AG04449 (cell line): ENCODE measurements around the gene PGM2L1.

Experiments used
- CTCF ChIA-PET: fragments of 350-600 bp; formaldehyde crosslinking; extraction: SDS; loops from one replicate; lab custom pipeline; 2021; ENCODE audit warnings: antibody characterized with exemption; lab: Yijun Ruan, JAX
- POLR2A ChIA-PET: fragments of 400-600, 350-600 bp; formaldehyde crosslinking; extraction: SDS; loops from one replicate; lab custom pipeline; 2020; ENCODE audit warnings: antibody characterized with exemption, inconsistent platforms; lab: Yijun Ruan, JAX
- DNase-seq: peaks from one replicate; pipeline ENCODE4 v3.0.0-alpha.2; 2010; ENCODE audit warnings: low read depth, low spot score
- H3K4me3 ChIP-seq: 2 replicates; pipeline ENCODE4 v1.5.1; 2011; ENCODE audit warnings: low read depth, mild to moderate bottlenecking, control low read depth, low read length
- CTCF ChIP-seq: IDR thresholded peaks from one replicate; pipeline ENCODE4 v1.5.1; 2011; ENCODE audit warnings: mild to moderate bottlenecking, moderate library complexity, low read length, control low read depth, inconsistent platforms; ENCODE audit not compliant: insufficient read depth; ENCODE audit errors: missing control alignments

The PGM2L1 gene

GRCh38 chr11:74311352-74311926 is 86.8 kb downstream of the PGM2L1 start, which contains the start of gene P4HA3:
TSS of gene P4HA3 (minus strand) at chr11:74311640. CDS start at chr11:74311611, 29 bp downstream.
- DNase-seq = no peak
- ChIA-PET CTCF (interaction anchor here (1.5 to 4.0 kb wide), 2 partner anchors 9 to 56 kb away, joined by 6 to 28 read pairs; no protein-coding TSS in a partner anchor), POLR2A (no interaction called here)
- no peak for TF ChIP-seq CTCF
- peak within 1 kb of the TSS; percentile 59 for H3K4me3 ChIP-seq

DNA sequence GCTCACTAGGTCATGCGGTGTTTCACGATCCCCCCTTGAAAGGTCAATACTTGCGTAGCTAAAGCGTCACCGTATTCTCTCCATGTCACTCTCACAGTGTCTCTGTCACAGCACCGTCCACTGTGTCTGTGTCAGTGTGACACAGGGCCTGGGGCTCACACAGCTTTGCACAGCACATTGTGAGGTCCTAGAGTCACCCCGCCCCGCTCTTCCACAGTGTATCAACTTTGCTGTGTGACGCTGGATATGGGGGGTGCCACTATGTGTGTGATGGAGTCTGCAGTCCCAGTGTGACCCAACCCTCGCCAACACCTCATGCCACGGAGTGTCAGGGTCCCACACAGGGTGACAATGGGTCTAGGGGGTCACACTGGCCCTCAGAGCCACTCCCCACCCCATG is 87.4 kb downstream of the PGM2L1 start:
- no peak for TF ChIP-seq CTCF
- DNase-seq = no peak
- ChIA-PET CTCF (interaction anchor here (1.2 to 4.0 kb wide), 5 partner anchors 10 to 78 kb away, joined by 4 to 28 read pairs (median 6); no protein-coding TSS in a partner anchor), POLR2A (no interaction called here)
- H3K4me3 ChIP-seq = peak overlapping the region; percentile 59

DNA sequence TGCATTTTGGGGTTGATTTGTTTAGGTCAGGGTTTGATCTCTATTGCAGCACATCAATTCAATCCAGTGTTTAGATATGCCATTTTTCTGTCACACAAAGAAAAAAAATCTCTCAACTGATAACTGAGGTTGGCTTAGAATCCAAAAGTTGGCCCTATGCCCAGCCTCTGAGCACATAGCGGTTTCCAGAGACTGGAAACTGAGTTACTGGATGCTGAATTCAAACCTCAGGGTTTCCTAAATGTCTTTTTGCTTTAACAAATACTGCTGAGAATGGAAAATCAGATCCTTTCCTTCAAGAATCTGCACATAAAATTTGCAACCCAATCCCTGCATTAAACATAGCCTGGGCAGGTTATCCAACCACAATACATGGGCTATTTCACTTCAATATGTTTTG is 90.8 kb downstream of the PGM2L1 start:
- DNase-seq = no peak
- CTCF ChIA-PET = interaction anchor here (1.0 kb wide), 1 partner anchor 28 kb away, joined by 3 read pairs; no protein-coding TSS in a partner anchor
- TF ChIP-seq CTCF = no peak
- POLR2A ChIA-PET = no interaction called here
- H3K4me3 ChIP-seq = no peak overlapping the region

DNA sequence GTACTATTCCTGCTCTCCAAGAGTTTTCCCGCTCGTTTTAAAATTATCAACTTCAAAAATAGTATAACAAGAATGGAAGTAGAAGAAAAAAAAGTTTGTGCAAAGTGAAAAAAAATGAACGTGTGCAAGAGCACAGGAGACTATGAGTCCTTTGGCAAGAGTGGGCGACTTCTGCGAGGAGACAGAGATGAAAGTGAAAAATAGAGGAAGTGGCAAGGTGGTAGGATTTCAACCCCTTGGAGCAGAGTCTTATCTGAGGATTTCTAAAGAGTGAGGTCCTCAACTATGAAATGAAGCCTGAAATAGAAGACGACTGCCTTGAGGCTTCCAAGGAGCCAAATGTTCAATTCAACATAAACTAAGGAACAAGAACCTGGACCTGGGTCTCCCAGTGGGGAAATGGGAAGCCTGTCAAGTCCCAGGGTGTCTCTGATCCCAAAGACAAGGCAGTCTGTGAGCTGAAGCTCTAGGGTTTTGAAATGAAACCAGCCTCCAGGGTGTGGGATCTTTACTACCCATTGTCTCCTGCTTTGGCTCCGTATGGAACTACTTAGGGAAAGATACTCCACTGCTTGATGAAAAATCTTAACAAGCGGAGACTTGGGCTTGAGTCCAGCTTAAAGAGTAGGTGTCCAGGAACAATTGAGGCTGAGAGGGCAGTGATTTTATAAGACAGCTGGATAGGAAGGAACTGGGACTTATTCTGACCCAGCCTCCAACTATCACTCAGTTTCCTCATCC is 91.6 kb downstream of the PGM2L1 start:
- POLR2A ChIA-PET = no interaction called here
- TF ChIP-seq CTCF = no peak
- CTCF ChIA-PET = interaction anchor here (1.0 to 1.6 kb wide), 2 partner anchors 9 to 27 kb away, joined by 3 to 4 read pairs; no protein-coding TSS in a partner anchor
- DNase-seq = no peak
- H3K4me3 ChIP-seq = no peak overlapping the region

- CTCF ChIA-PET = interaction anchor here (1.2 to 3.0 kb wide), 6 partner anchors 11 to 90 kb away, joined by 3 to 11 read pairs (median 6); no protein-coding TSS in a partner anchor
- no peak overlapping the region for H3K4me3 ChIP-seq
- POLR2A ChIA-PET = no interaction called here
- no peak for TF ChIP-seq CTCF
- DNase-seq = no peak
Observed at GRCh38 chr11:74299015-74299414, 99.2 kb downstream of the PGM2L1 start.

- no peak for TF ChIP-seq CTCF
- no peak overlapping the region for H3K4me3 ChIP-seq
- CTCF ChIA-PET = interaction anchor here (0.8 to 3.0 kb wide), 6 partner anchors 9 to 152 kb away, joined by 3 to 11 read pairs (median 4); no protein-coding TSS in a partner anchor
- POLR2A ChIA-PET = interaction anchor here (0.5 kb wide), 1 partner anchor 9 kb away, joined by 3 read pairs; no protein-coding TSS in a partner anchor
- no peak for DNase-seq
Observed at GRCh38 chr11:74297484-74297883, 100.7 kb downstream of the PGM2L1 start.
